Keratinocyte (primary cell): Measurements from ENCODE around the gene GRIA4.

ENCODE experiments used
- CTCF ChIP-seq, 3 experiments: IDR thresholded peaks in 1 of 3; conservative IDR thresholded peaks in 1 of 3; optimal IDR thresholded peaks in 1 of 3; 2 replicates in 2 of 3; 3 replicates in 1 of 3; pipeline versions ENCODE3 to v1.5.1; 2011; ENCODE audit warnings: low read length in 3 of 3, mild to moderate bottlenecking in 3 of 3, moderate library complexity in 2 of 3, control low read depth in 1 of 3, inconsistent platforms in 1 of 3; ENCODE audit not compliant: insufficient read depth in 2 of 3; ENCODE audit errors: extremely low read depth in 1 of 3
- EZH2 ChIP-seq: IDR thresholded peaks from one replicate; pipeline ENCODE4 v1.6.1; 2012; ENCODE audit warnings: inconsistent platforms, mild to moderate bottlenecking, low read length, moderate library complexity

DNA sequence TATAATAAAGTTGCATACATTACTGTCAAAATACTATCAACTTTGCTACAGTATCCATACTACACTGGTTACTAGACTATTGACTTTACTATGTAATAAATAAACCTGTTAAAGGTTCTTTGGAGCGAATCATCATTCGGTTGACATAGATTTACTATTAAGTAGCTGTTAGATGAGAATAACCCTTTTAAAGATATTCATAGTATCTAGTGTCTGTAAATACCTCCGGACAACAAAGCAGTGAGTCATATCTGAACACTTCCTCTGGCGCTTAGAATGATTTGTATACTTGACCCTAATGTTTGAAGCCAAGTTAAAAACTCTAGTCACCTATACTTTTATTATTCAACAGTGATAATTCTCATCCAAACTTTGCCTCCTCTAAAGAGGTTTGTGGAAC, 327.5 kb downstream of the GRIA4 start:
- TF ChIP-seq CTCF (optimal IDR thresholded peaks at IDR 0.05 in 1 of 3, IDR thresholded peaks at IDR 0.05 in 1 of 3, conservative IDR thresholded peaks at IDR 0.05 in 1 of 3; ENCODE audit: extremely low read depth in 1 of 3, insufficient read depth in 2 of 3, low read length in 3 of 3) (no peak), EZH2 (no peak)
